ENCODE data around the gene CPNE4.

Gene CPNE4

GRCh38 chr3:131658115-131658514 lies 376.7 kb downstream of the CPNE4 start:
- no peak for DNase-seq

- DNase-seq = no peak
Observed at GRCh38 chr3:131655070-131655690, 379.6 kb downstream of the CPNE4 start.

- no peak for DNase-seq
Observed at GRCh38 chr3:131645638-131646037, 389.2 kb downstream of the CPNE4 start.

GRCh38 chr3:131636266-131636775 lies 398.5 kb downstream of the CPNE4 start:
- DNase-seq = no peak

GRCh38 chr3:131630807-131631206 lies 404.0 kb downstream of the CPNE4 start:
- no peak for DNase-seq

- DNase-seq = no peak
Observed at GRCh38 chr3:131630097-131630496, 404.7 kb downstream of the CPNE4 start.

- no peak for DNase-seq
Observed at GRCh38 chr3:131623431-131623830, 411.4 kb downstream of the CPNE4 start.

GRCh38 chr3:131622726-131623125 lies 412.1 kb downstream of the CPNE4 start:
- DNase-seq = no peak

GRCh38 chr3:131620977-131621376 lies 413.8 kb downstream of the CPNE4 start:
- DNase-seq = no peak

GRCh38 chr3:131619821-131620220 lies 415.0 kb downstream of the CPNE4 start:
- DNase-seq = no peak

GRCh38 chr3:131616719-131617118 lies 418.1 kb downstream of the CPNE4 start:
- no peak for DNase-seq

- DNase-seq = no peak
Observed at GRCh38 chr3:131612745-131613144, 422.1 kb downstream of the CPNE4 start.

GRCh38 chr3:131610174-131610573 lies 424.6 kb downstream of the CPNE4 start:
- DNase-seq = no peak

GRCh38 chr3:131608741-131609140 lies 426.1 kb downstream of the CPNE4 start:
- DNase-seq = no peak

GRCh38 chr3:131608296-131608695 lies 426.5 kb downstream of the CPNE4 start:
- DNase-seq = no peak

- DNase-seq = no peak
Observed at GRCh38 chr3:131605916-131606315, 428.9 kb downstream of the CPNE4 start.

- no peak for DNase-seq
Observed at GRCh38 chr3:131602011-131602779, 432.6 kb downstream of the CPNE4 start.

- DNase-seq = no peak
Observed at GRCh38 chr3:131597816-131598215, 437.0 kb downstream of the CPNE4 start.

- no peak for DNase-seq
Observed at GRCh38 chr3:131596884-131597283, 437.9 kb downstream of the CPNE4 start.

GRCh38 chr3:131591394-131592014 lies 443.3 kb downstream of the CPNE4 start:
- no peak for DNase-seq

- DNase-seq = no peak
Observed at GRCh38 chr3:131586277-131586676, 448.5 kb downstream of the CPNE4 start.

- no peak for DNase-seq
Observed at GRCh38 chr3:131582438-131582837, 452.4 kb downstream of the CPNE4 start.

GRCh38 chr3:131568460-131568859 lies 466.4 kb downstream of the CPNE4 start:
- no peak for DNase-seq

GRCh38 chr3:131564812-131565211 lies 470.0 kb downstream of the CPNE4 start:
- no peak for DNase-seq
